OCI-LY7 (cell line): ENCODE data around the gene PARP16. TPM values are rescaled to one million over a fixed set of nuclear protein-coding genes. Genes with fewer than 3 reads are reported as not detected.

ENCODE experiments used
- BruUV-seq: library from RNA; stranded (reverse); fragments of 400-500 nt; replicated peaks from 2 replicates; lab custom pipeline; 2021; lab: Mats Ljungman, UMichigan
- CTCF ChIA-PET: fragments of 300-600 bp; sonication (Branson Sonifier 250); formaldehyde crosslinking; loops from one replicate; lab custom pipeline; 2022; ENCODE audit warnings: antibody characterized with exemption; ENCODE audit not compliant: unreplicated experiment; lab: Charles Lee
- POLR2A ChIA-PET: fragments of 300-600 bp; sonication (Branson Sonifier 250); formaldehyde crosslinking; loops from one replicate; lab custom pipeline; 2022; ENCODE audit warnings: antibody characterized with exemption; lab: Charles Lee
- DNase-seq: peaks from one replicate; pipeline ENCODE4 v3.0.0-alpha.2; 2015; ENCODE audit warnings: low spot score
- H2AFZ ChIP-seq: fragments of 200-600 bp; sonication (generic), shearing (Covaris generic); 2 replicates; pipeline ENCODE4 v1.6.1; 2014; ENCODE audit warnings: mild to moderate bottlenecking, antibody characterized with exemption, low read length, moderate library complexity
- H3K27ac ChIP-seq: fragments of 200-600 bp; sonication (generic); 2 replicates; pipeline ENCODE4 v1.5.1; 2014; ENCODE audit warnings: mixed run types, low read depth, mild to moderate bottlenecking, moderate library complexity, low read length, inconsistent platforms; ENCODE audit not compliant: poor library complexity, severe bottlenecking
- H3K36me3 ChIP-seq: fragments of 200-600 bp; sonication (generic); 2 replicates; pipeline ENCODE4 v1.6.1; 2014; ENCODE audit warnings: mild to moderate bottlenecking, antibody characterized with exemption, low read length, moderate library complexity, mixed read lengths; ENCODE audit not compliant: insufficient read depth
- H3K4me1 ChIP-seq: fragments of 200-600 bp; sonication (generic); 2 replicates; pipeline ENCODE4 v1.5.1; 2014; ENCODE audit warnings: mild to moderate bottlenecking, low read length; ENCODE audit not compliant: insufficient read depth, poor library complexity, severe bottlenecking
- H3K4me2 ChIP-seq: fragments of 200-600 bp; sonication (generic); 2 replicates; pipeline ENCODE4 v1.6.1; 2014; ENCODE audit warnings: mild to moderate bottlenecking, low read length
- H3K4me3 ChIP-seq: fragments of 200-600 bp; sonication (generic); 2 replicates; pipeline ENCODE4 v1.5.1; 2014; ENCODE audit warnings: mild to moderate bottlenecking, low read depth, low read length; ENCODE audit not compliant: poor library complexity, severe bottlenecking
- H3K79me2 ChIP-seq: fragments of 200-600 bp; sonication (generic); 2 replicates; pipeline ENCODE4 v1.6.1; 2016; ENCODE audit warnings: low read depth, mild to moderate bottlenecking, low read length, moderate library complexity, mixed read lengths; ENCODE audit not compliant: insufficient read depth
- H3K9me2 ChIP-seq: fragments of 200-600 bp; sonication (generic); 2 replicates; pipeline ENCODE4 v1.6.1; 2016; ENCODE audit warnings: mild to moderate bottlenecking, low read length, mixed read lengths; ENCODE audit not compliant: insufficient read depth
- H3K9me3 ChIP-seq: fragments of 200-600 bp; sonication (generic); 2 replicates; pipeline ENCODE4 v1.6.1; 2014; ENCODE audit warnings: mild to moderate bottlenecking, mixed run types, low read length, mixed read lengths
- H4K20me1 ChIP-seq: fragments of 200-600 bp; sonication (generic); 2 replicates; pipeline ENCODE4 v1.6.1; 2014; ENCODE audit warnings: mild to moderate bottlenecking, antibody characterized with exemption, low read length, moderate library complexity, mixed read lengths; ENCODE audit not compliant: insufficient read depth
- CTCF ChIP-seq: fragments of 200-600 bp; sonication (generic); conservative IDR thresholded peaks from 2 replicates; pipeline ENCODE4 v1.5.1; 2014; ENCODE audit warnings: mild to moderate bottlenecking, antibody characterized with exemption, low read length, moderate library complexity, mixed read lengths
- EZH2phosphoT487 ChIP-seq: fragments of 200-600 bp; sonication (generic); IDR thresholded peaks from 2 replicates; pipeline ENCODE4 v1.6.1; 2018; ENCODE audit warnings: low read depth, borderline replicate concordance, mild to moderate bottlenecking, mixed run types, antibody characterized with exemption, low read length, moderate library complexity, mixed read lengths
- intact Hi-C: fragments of 100-400 bp; cut with micrococcal nuclease; formaldehyde crosslinking; loops from one replicate; pipeline ENCODE4 v1.10.0; 2022; ENCODE audit not compliant: unreplicated experiment
- total RNA-seq, 2 experiments: library from RNA; depleted of rRNA in 1 of 2; stranded (reverse); fragments of >200 nt in 1 of 2; shearing (Covaris generic) in 1 of 2; gene quantifications; 2 replicates each; pipeline ENCODE4 v1.2.3, GENCODE V29; 2014 to 2022

The PARP16 gene
- total RNA-seq, 2 experiments from 2014 or later, result 21.2 to 24.9 TPM

DNA sequence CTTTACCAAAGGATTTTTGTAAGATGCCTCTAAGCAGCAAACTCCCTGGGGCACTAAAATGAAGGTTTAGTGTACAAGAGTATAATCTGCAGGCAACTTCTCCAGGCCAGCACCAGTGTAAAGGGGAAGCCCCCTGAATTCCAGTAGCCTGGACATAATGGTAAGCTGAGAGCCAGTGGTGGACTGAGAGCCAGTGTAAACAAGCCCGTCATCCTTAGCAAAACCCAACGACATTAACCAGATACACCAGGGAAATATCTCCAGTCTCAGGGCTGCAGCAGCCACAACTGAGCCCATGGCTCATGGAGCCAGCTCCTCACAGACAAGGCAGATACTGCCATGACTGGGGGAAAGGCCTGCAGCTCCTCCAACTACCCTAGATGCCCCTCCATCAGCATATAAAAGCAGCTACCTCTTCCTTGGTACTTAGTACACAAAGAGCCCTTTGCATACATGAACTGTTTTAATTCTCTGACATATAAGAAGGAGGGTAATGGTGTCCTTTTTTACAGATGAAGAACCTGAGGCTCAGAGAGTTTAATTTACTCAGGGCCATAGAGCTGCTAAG, 21.7 kb downstream of the PARP16 start:
- intact Hi-C loops, result no loop called here
- Histone ChIP-seq H3K36me3 (peaks cover 32% of the 10 kb centered on the region), H3K9me3 (no peaks in the 10 kb centered on the region), H3K27ac (no peak overlapping the region), H3K9me2 (no peaks in the 10 kb centered on the region), H3K79me2 (no peaks in the 10 kb centered on the region), H2AFZ (no peak overlapping the region), H4K20me1 (no peaks in the 10 kb centered on the region), H3K4me3 (no peak overlapping the region), H3K4me1 (no peaks in the 10 kb centered on the region), H3K4me2 (no peak overlapping the region)
- no peak for DNase-seq
- POLR2A ChIA-PET, result interaction anchor here (0.6 kb wide), 2 partner anchors 158 to 826 kb away, joined by 3 read pairs; no protein-coding TSS in a partner anchor
- CTCF ChIA-PET, result interaction anchor here (1.1 kb wide), 1 partner anchor 22 kb away, joined by 15 read pairs; the partner anchor contains the start of gene PARP16
- no peak for TF ChIP-seq EZH2phosphoT487
- TF ChIP-seq CTCF, result no peak
- no TSS peak for BruUV-seq

DNA sequence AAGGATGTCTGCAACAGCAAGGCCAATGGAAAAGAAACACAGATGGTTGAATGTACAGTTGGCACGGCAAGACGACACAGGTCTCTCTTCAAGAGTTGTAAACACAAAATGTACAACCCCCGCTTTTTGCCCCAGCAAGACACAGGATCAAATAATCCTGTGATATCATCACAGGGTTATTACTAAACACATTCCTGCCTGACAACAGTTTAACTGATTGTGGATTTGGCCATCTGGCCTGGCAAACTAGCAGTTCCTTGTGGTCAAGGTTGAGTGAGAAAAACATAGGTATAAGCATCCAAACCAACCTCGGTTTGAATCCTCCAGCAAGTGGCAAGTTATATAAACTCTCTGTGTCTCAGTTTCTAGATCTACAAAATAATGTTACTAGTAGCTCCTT, 23.4 kb downstream of the PARP16 start:
- H3K4me3 ChIP-seq, result no peak overlapping the region
- H3K4me2 ChIP-seq, result no peak overlapping the region
- no peak for TF ChIP-seq CTCF
- no peak for TF ChIP-seq EZH2phosphoT487
- H3K9me3 ChIP-seq, result no peaks in the 10 kb centered on the region
- H3K9me2 ChIP-seq, result no peaks in the 10 kb centered on the region
- ChIA-PET POLR2A (interaction anchor here (0.5 to 0.6 kb wide), 2 partner anchors 8 to 22 kb away, joined by 3 read pairs; no protein-coding TSS in a partner anchor), CTCF (interaction anchor here (0.8 kb wide), 1 partner anchor 9 kb away, joined by 3 read pairs; no protein-coding TSS in a partner anchor)
- no peak overlapping the region for H2AFZ ChIP-seq
- peaks cover 41% of the 10 kb centered on the region for H3K36me3 ChIP-seq
- intact Hi-C loops, result no loop called here
- no peaks in the 10 kb centered on the region for H3K79me2 ChIP-seq
- BruUV-seq, result no TSS peak
- no peaks in the 10 kb centered on the region for H3K4me1 ChIP-seq
- H4K20me1 ChIP-seq, result no peaks in the 10 kb centered on the region
- no peak for DNase-seq
- H3K27ac ChIP-seq, result no peak overlapping the region

GRCh38 chr15:65260968-65261367, 25.7 kb downstream of the PARP16 start:
- CTCF ChIA-PET, result no interaction called here
- Histone ChIP-seq H3K36me3 (peaks cover 54% of the 10 kb centered on the region), H3K9me3 (no peaks in the 10 kb centered on the region), H3K4me3 (no peak overlapping the region), H3K79me2 (no peaks in the 10 kb centered on the region), H4K20me1 (no peaks in the 10 kb centered on the region), H2AFZ (no peak overlapping the region), H3K27ac (no peak overlapping the region), H3K4me2 (no peak overlapping the region), H3K4me1 (no peaks in the 10 kb centered on the region), H3K9me2 (no peaks in the 10 kb centered on the region)
- intact Hi-C loops, result no loop called here
- POLR2A ChIA-PET, result no interaction called here
- no peak for DNase-seq
- no TSS peak for BruUV-seq
- TF ChIP-seq CTCF (no peak), EZH2phosphoT487 (no peak)
